ENCODE results near the gene GRIN1. TPM values are rescaled to one million over a fixed set of nuclear protein-coding genes. Genes with fewer than 3 reads are reported as not detected.

Gene GRIN1
- total RNA-seq, 2 donors from 2014 or later = 0.35 to 0.73 TPM

Small RNA genes lying within 50 kb of the gene (microRNA-seq; reads per million reads assigned to microRNA genes)
- gene MIR3621 (ENCODE audit: borderline microRNAs expressed) = not detected

Other genes with a start within 250 kb of the GRIN1 start
- gene FBXW5, start 194.4 kb upstream of the GRIN1 start, total RNA-seq = 10 to 100 TPM; 64.2 to 76.5 TPM
- gene C8G, start 193.9 kb upstream of the GRIN1 start, total RNA-seq = 1 to 10 TPM; 1.2 to 1.6 TPM
- 1 to 10 TPM; 2.1 to 4.4 TPM for gene LCN12, start 186.9 kb upstream of the GRIN1 start, total RNA-seq
- 10 to 100 TPM; 13.8 to 22.1 TPM for gene PTGDS, start 161.7 kb upstream of the GRIN1 start, total RNA-seq
- gene LCNL1, start 156.2 kb upstream of the GRIN1 start, total RNA-seq = 1 to 10 TPM; 1.4 to 2.2 TPM
- gene PAXX, start 146.7 kb upstream of the GRIN1 start, total RNA-seq = 10 to 100 TPM; 58.3 to 66.7 TPM
- under 1 TPM in 1 of 2 donors, not detected in 1; 0.46 TPM for gene CLIC3, start 142.6 kb upstream of the GRIN1 start, total RNA-seq
- 10 to 100 TPM; 21.5 to 30.0 TPM for gene ABCA2, start 110.9 kb upstream of the GRIN1 start, total RNA-seq
- not detected for gene FUT7, start 107.1 kb upstream of the GRIN1 start, total RNA-seq
- 10 to 100 TPM; 60.8 to 73.3 TPM for gene NPDC1, start 93.0 kb upstream of the GRIN1 start, total RNA-seq
- 1 to 10 TPM; 1.2 to 2.4 TPM for gene ENTPD2, start 85.1 kb upstream of the GRIN1 start, total RNA-seq
- 10 to 100 TPM; 20.8 to 24.9 TPM for gene SAPCD2, start 68.6 kb upstream of the GRIN1 start, total RNA-seq
- gene UAP1L1, start 61.6 kb upstream of the GRIN1 start, total RNA-seq = 1 to 10 TPM; 2.6 to 4.5 TPM
- 10 to 100 TPM; 62.1 to 63.5 TPM for gene MAN1B1, start 52.2 kb upstream of the GRIN1 start, total RNA-seq
- 10 to 100 TPM; 20.1 to 30.6 TPM for gene DPP7, start 24.4 kb upstream of the GRIN1 start, total RNA-seq
- under 1 TPM in 1 of 2 donors, not detected in 1; 0.53 TPM for gene LRRC26, start 30.9 kb downstream of the GRIN1 start, total RNA-seq
- gene TMEM210, start 32.9 kb downstream of the GRIN1 start, total RNA-seq = under 1 TPM in 1 of 2 donors, not detected in 1; 0.62 TPM
- gene ANAPC2, start 49.4 kb downstream of the GRIN1 start, total RNA-seq = 10 to 100 TPM; 66.5 to 69.2 TPM
- gene SSNA1, start 49.5 kb downstream of the GRIN1 start, total RNA-seq = 10 to 100 TPM; 66.5 to 67.7 TPM
- 10 to 100 TPM; 19.0 to 23.9 TPM for gene TPRN, start 61.6 kb downstream of the GRIN1 start, total RNA-seq
- gene TMEM203, start 66.5 kb downstream of the GRIN1 start, total RNA-seq = 10 to 100 TPM; 34.0 to 39.5 TPM
- 10 to 100 TPM; 39.2 to 41.4 TPM for gene NDOR1, start 66.5 kb downstream of the GRIN1 start, total RNA-seq
- gene RNF208, start 83.1 kb downstream of the GRIN1 start, total RNA-seq = 10 to 100 TPM; 10.5 to 15.6 TPM
- 1 to 10 TPM; 1.4 to 1.8 TPM for gene CYSRT1, start 86.0 kb downstream of the GRIN1 start, total RNA-seq
- gene RNF224, start 88.3 kb downstream of the GRIN1 start, total RNA-seq = under 1 TPM; 0.24 to 0.38 TPM
- gene SLC34A3, start 91.7 kb downstream of the GRIN1 start, total RNA-seq = under 1 TPM in 1 of 2 donors, not detected in 1; 0.15 TPM
- gene TUBB4B, start 102.1 kb downstream of the GRIN1 start, total RNA-seq = 100 to 1,000 TPM; 328 to 415 TPM
- gene STPG3, start 112.1 kb downstream of the GRIN1 start, total RNA-seq = not detected
- 10 to 100 TPM; 73.3 to 86.6 TPM for gene NELFB, start 116.2 kb downstream of the GRIN1 start, total RNA-seq
- 10 to 100 TPM; 14.2 to 18.9 TPM for gene TOR4A, start 138.6 kb downstream of the GRIN1 start, total RNA-seq
- 10 to 100 TPM; 12.1 to 12.9 TPM for gene NRARP, start 163.1 kb downstream of the GRIN1 start, total RNA-seq